K562 (cell line): ENCODE results near the gene USP37. TPM values are rescaled to one million over a fixed set of nuclear protein-coding genes. Genes with fewer than 3 reads are reported as not detected.

Source experiments
- BACH1 ChIP-seq: fragments of 200-800 bp; sonication (Bioruptor generic); IDR thresholded peaks from 2 replicates; pipeline ENCODE4 v1.6.1; 2016; ENCODE audit warnings: missing genetic modification characterization, missing compliant biosample characterization
- BRD4 ChIP-seq: fragments of 200-600 bp; sonication (generic); IDR thresholded peaks from 2 replicates; pipeline ENCODE4 v1.6.1; 2017; ENCODE audit warnings: inconsistent platforms
- CHD2 ChIP-seq: IDR thresholded peaks from 2 replicates; pipeline ENCODE4 v1.6.1; 2011; ENCODE audit warnings: low read depth, low read length
- CTCFL ChIP-seq: IDR thresholded peaks from 2 replicates; pipeline ENCODE4 v1.6.1; 2011; ENCODE audit warnings: borderline replicate concordance, low read depth, mild to moderate bottlenecking, moderate library complexity, low read length; ENCODE audit not compliant: insufficient read depth, poor library complexity, severe bottlenecking
- FUS ChIP-seq: fragments of 200-400 bp; formaldehyde crosslinking; optimal IDR thresholded peaks from 2 replicates; pipeline ENCODE3; 2017; ENCODE audit warnings: low read depth, low read length
- HDAC8 ChIP-seq: fragments of 450-650 bp; IDR thresholded peaks from 2 replicates; pipeline ENCODE4 v1.6.1; 2016; ENCODE audit warnings: mild to moderate bottlenecking, missing genetic modification characterization, moderate library complexity, missing compliant biosample characterization
- HMG20A ChIP-seq: fragments of 450-650 bp; formaldehyde crosslinking; conservative IDR thresholded peaks from 2 replicates; pipeline ENCODE4 v1.4.0; 2020; ENCODE audit warnings: mild to moderate bottlenecking, mixed read lengths
- HSF4 ChIP-seq: fragments of 250-450 bp; sonication (Bioruptor Pico); IDR thresholded peaks from 2 replicates; pipeline ENCODE4 v2.1.2; 2022; ENCODE audit warnings: mild to moderate bottlenecking, moderate library complexity, borderline replicate concordance
- ILK ChIP-seq: fragments of 450-650 bp; IDR thresholded peaks from 2 replicates; pipeline ENCODE4 v1.6.1; 2016; ENCODE audit warnings: missing genetic modification characterization, low read depth, mild to moderate bottlenecking, missing compliant biosample characterization, moderate library complexity, borderline replicate concordance
- L3MBTL2 ChIP-seq: fragments of 450-650 bp; IDR thresholded peaks from 2 replicates; pipeline ENCODE4 v1.6.1; 2016; ENCODE audit warnings: mild to moderate bottlenecking, moderate library complexity
- MED1 ChIP-seq: sonication (generic); formaldehyde crosslinking; IDR thresholded peaks from 2 replicates; pipeline ENCODE4 v1.8.1; 2023; ENCODE audit warnings: missing genetic modification reagents, borderline replicate concordance
- MXI1 ChIP-seq: IDR thresholded peaks from 2 replicates; pipeline ENCODE4 v1.6.1; 2011; ENCODE audit warnings: low read depth, mild to moderate bottlenecking, improper control_type of control experiment, low read length
- NR2C1 ChIP-seq, 2 experiments: fragments of 450-650 bp; IDR thresholded peaks; 2 replicates each; pipeline ENCODE4 v1.6.1; 2017; ENCODE audit warnings: mild to moderate bottlenecking in 2 of 2, antibody characterized with exemption in 1 of 2, inconsistent platforms in 1 of 2, missing compliant biosample characterization in 1 of 2, missing genetic modification characterization in 1 of 2
- PRMT5 ChIP-seq: sonication (generic); formaldehyde crosslinking; IDR thresholded peaks from 2 replicates; pipeline ENCODE4 v1.5.0; 2020; ENCODE audit warnings: missing genetic modification reagents
- PTBP1 ChIP-seq: fragments of 200-400 bp; formaldehyde crosslinking; IDR thresholded peaks from 2 replicates; pipeline ENCODE4 v1.6.1; 2017; ENCODE audit warnings: low read depth, low read length
- SREBF1 ChIP-seq: fragments of 150-350 bp; IDR thresholded peaks from 2 replicates; pipeline ENCODE4 v1.6.1; 2014; ENCODE audit warnings: antibody characterized with exemption, low read depth, low read length, borderline replicate concordance
- SRSF9 ChIP-seq: fragments of 200-400 bp; formaldehyde crosslinking; IDR thresholded peaks from 2 replicates; pipeline ENCODE4 v1.6.1; 2017; ENCODE audit warnings: low read depth, low read length, borderline replicate concordance
- TCF15 ChIP-seq: fragments of 250-450 bp; sonication (Bioruptor Pico); IDR thresholded peaks from 2 replicates; pipeline ENCODE4 v1.8.0; 2022; ENCODE audit warnings: moderate library complexity, mild to moderate bottlenecking, inconsistent platforms
- TSHZ1 ChIP-seq: fragments of 250-450 bp; sonication (Bioruptor Pico); IDR thresholded peaks from 2 replicates; pipeline ENCODE4 v1.4.0; 2020; ENCODE audit warnings: mild to moderate bottlenecking, moderate library complexity
- ZFX ChIP-seq: sonication (generic); formaldehyde crosslinking; IDR thresholded peaks from 2 replicates; pipeline ENCODE4 v1.8.0; 2022; ENCODE audit warnings: mild to moderate bottlenecking, missing genetic modification reagents, moderate library complexity
- ZKSCAN8 ChIP-seq: fragments of 200-800 bp; sonication (Bioruptor generic); IDR thresholded peaks from 2 replicates; pipeline ENCODE4 v1.6.1; 2016; ENCODE audit warnings: missing genetic modification characterization, missing compliant biosample characterization
- ZNF79 ChIP-seq: fragments of 250-450 bp; sonication (Bioruptor Pico); IDR thresholded peaks from 2 replicates; pipeline ENCODE4 v1.4.0; 2020; ENCODE audit warnings: low read depth, mild to moderate bottlenecking, moderate library complexity
- ZSCAN32 ChIP-seq: fragments of 450-650 bp; formaldehyde crosslinking; IDR thresholded peaks from 2 replicates; pipeline ENCODE4 v1.4.0; 2020; ENCODE audit warnings: mild to moderate bottlenecking, moderate library complexity
- polyA plus RNA-seq, 8 experiments: library from polyadenylated mRNA; depleted of rRNA in 4 of 8; stranded (reverse) in 5 of 8; unstranded in 3 of 8; fragments of >200 nt; fragmentation: Nextera tagmentation in 2 of 8; fragmentation: Illumina TruSeq in 1 of 8; extraction: Ambion mirVana in 2 of 8; extraction: Trizol in 1 of 8; gene quantifications; 2 replicates each; pipeline versions ENCODE4 v1.2.1 to v1.2.3, GENCODE V29; 2011 to 2014; ENCODE audit warnings: inconsistent platforms in 1 of 8, missing spikeins in 1 of 8
- total RNA-seq, 7 experiments: library from RNA; depleted of rRNA in 6 of 7; stranded (reverse); fragments of >200 nt in 6 of 7; fragmentation: Illumina TruSeq in 2 of 7; extraction: Trizol in 2 of 7; gene quantifications; 2 replicates each; pipeline versions ENCODE4 v1.2.1 to v1.2.3, GENCODE V29; 2011 to 2021; ENCODE audit warnings: low replicate concordance in 1 of 7

The USP37 gene
- total and polyA plus RNA-seq, 9 of the 15 experiments (the other 6 are each of a cell fraction or from before 2014, with no cell fraction given) = 2.0 to 14.2 (median 8.5) TPM

GRCh38 chr2:218568190-218569037 is at the start of gene USP37, which contains the start of gene CNOT9 (continued):
- no peak for TF ChIP-seq PRMT5
- TF ChIP-seq FUS = no peak
- peak; percentile 100 for TF ChIP-seq NR2C1 (IDR thresholded peaks at IDR 0.05)
- TF ChIP-seq NR2C1 (tag; IDR thresholded peaks at IDR 0.05) = peak; percentile 100
- no peak for TF ChIP-seq TSHZ1 (CRISPR knock-in tag)
- TF ChIP-seq L3MBTL2 = peak; percentile 100
- TF ChIP-seq BRD4 = no peak
- no peak for TF ChIP-seq ZNF79 (CRISPR knock-in tag)
- no peak for TF ChIP-seq ILK (tag)
- TF ChIP-seq PTBP1 = no peak
- peak; percentile 97 for TF ChIP-seq ZFX (CRISPR knock-in tag)
- TF ChIP-seq HSF4 (CRISPR knock-in tag) = no peak
- TF ChIP-seq TCF15 = no peak
- TF ChIP-seq SRSF9 = no peak
- no peak for TF ChIP-seq CTCFL
- TF ChIP-seq HDAC8 (tag) = 0 out of 2 replicates have a peak, but pooled peaks have one; percentile 48
- TF ChIP-seq HMG20A (CRISPR knock-in tag) = no peak
- no peak; the same call in 1 of the 2 replicates for TF ChIP-seq CHD2
- TF ChIP-seq ZKSCAN8 = no peak
- TF ChIP-seq MXI1 = no peak
- TF ChIP-seq MED1 (CRISPR knock-in tag) = no peak
- no peak for TF ChIP-seq BACH1 (tag)
- TF ChIP-seq ZSCAN32 (CRISPR knock-in tag) = no peak
- TF ChIP-seq SREBF1 = no peak
